PC-9 (cell line): ENCODE results near the gene KCNIP1.

Experiments
- CTCF ChIP-seq: fragments of 200-600 bp; sonication (generic); conservative IDR thresholded peaks from 2 replicates; pipeline ENCODE4 v1.6.1; 2017; ENCODE audit warnings: mixed run types, antibody characterized with exemption, mild to moderate bottlenecking, moderate library complexity
- EZH2 ChIP-seq: fragments of 200-600 bp; sonication (generic); IDR thresholded peaks from 2 replicates; pipeline ENCODE4 v1.8.0; 2017; ENCODE audit warnings: antibody characterized with exemption, low read depth

GRCh38 chr5:170513856-170514525 is 10.2 kb downstream of the KCNIP1 start:
- TF ChIP-seq CTCF (no peak), EZH2 (no peak)
